ENCODE data around the gene MAN2A2.
"Not testable (repeated sequence)": the region's sequence is repeated elsewhere in the genome, so short reads cannot be mapped to it uniquely, and the experiment has no call there.

MAN2A2 gene

GRCh38 chr15:90884719-90885431 is 18.2 kb upstream of the MAN2A2 start:
- peak; percentile 68 for DNase-seq

- DNase-seq = peak; percentile 93
Observed at GRCh38 chr15:90885432-90886290, 17.4 kb upstream of the MAN2A2 start.

GRCh38 chr15:90886291-90886614 is 16.8 kb upstream of the MAN2A2 start:
- DNase-seq = no peak

- no peak for DNase-seq
Observed at GRCh38 chr15:90887037-90887481, 16.0 kb upstream of the MAN2A2 start.

GRCh38 chr15:90889313-90889730 is 13.8 kb upstream of the MAN2A2 start:
- DNase-seq = no peak

- DNase-seq = no peak
Observed at GRCh38 chr15:90889736-90890456, 13.2 kb upstream of the MAN2A2 start.

GRCh38 chr15:90890839-90891238 is 12.3 kb upstream of the MAN2A2 start:
- DNase-seq = no peak

GRCh38 chr15:90891346-90891949 is 11.7 kb upstream of the MAN2A2 start:
- DNase-seq = no peak

GRCh38 chr15:90892023-90892422 is 11.1 kb upstream of the MAN2A2 start:
- DNase-seq = no peak

GRCh38 chr15:90892498-90893174 is 10.5 kb upstream of the MAN2A2 start:
- DNase-seq = no peak

GRCh38 chr15:90893175-90894090 is 9.7 kb upstream of the MAN2A2 start:
- no peak for DNase-seq

- no peak for DNase-seq
Observed at GRCh38 chr15:90895571-90896117, 7.5 kb upstream of the MAN2A2 start.

- DNase-seq = not testable (repeated sequence)
Observed at GRCh38 chr15:90897131-90897655, 5.9 kb upstream of the MAN2A2 start.

GRCh38 chr15:90901175-90902039 is 1.7 kb upstream of the MAN2A2 start:
- DNase-seq = no peak

GRCh38 chr15:90902040-90902839 is 862 bp upstream of the MAN2A2 start:
- peak; percentile 90 for DNase-seq

- no peak for DNase-seq
Observed at GRCh38 chr15:90903733-90904536, 833 bp downstream of the MAN2A2 start.

GRCh38 chr15:90904746-90905145 is 1.6 kb downstream of the MAN2A2 start:
- DNase-seq = no peak

Data from activated CD8-positive, alpha-beta memory T cell treated with anti-CD3 and anti-CD28 coated beads for 24 hours (primary cell).